ENCODE results near the gene PCK1.

GRCh38 chr20:57526885-57527460 is 33.9 kb upstream of the PCK1 start:
- TF ChIP-seq CTCF (IDR thresholded peaks at IDR 0.05; ENCODE audit: low read depth, low read length): no peak
- no peak for TF ChIP-seq EZH2phosphoT487 (IDR thresholded peaks at IDR 0.05; ENCODE audit: low read depth)

Data from OCI-LY3 (cell line).